Breast epithelium (tissue), 4 donors: ENCODE data around the gene OR52R1. TPM values are rescaled to one million over a fixed set of nuclear protein-coding genes. Genes with fewer than 3 reads are reported as not detected.

ENCODE experiments used
- DNase-seq, 2 donors: peaks; one replicate each; pipeline ENCODE4 v3.0.0-alpha.2; 2019; ENCODE audit warnings: low spot score in 2 of 2
- H3K27ac ChIP-seq, 2 donors: fragments of 200-600 bp; sonication (generic) in 1 of 2; one replicate each; pipeline ENCODE4 v1.5.1; 2016 to 2019; ENCODE audit warnings: mild to moderate bottlenecking in 1 of 2
- H3K27me3 ChIP-seq, 2 donors: fragments of 200-600 bp; sonication (generic) in 1 of 2; one replicate each; pipeline versions ENCODE4 v1.5.1 to v1.6.0; 2017 to 2019; ENCODE audit warnings: control low read depth in 1 of 2, mild to moderate bottlenecking in 1 of 2
- H3K36me3 ChIP-seq: fragments of 200-600 bp; one replicate; pipeline ENCODE4 v1.5.1; 2019
- H3K4me1 ChIP-seq, 2 donors: fragments of 200-600 bp; sonication (generic); one replicate each; pipeline ENCODE4 v1.5.1; 2016 to 2019; ENCODE audit warnings: control low read depth in 1 of 2
- H3K4me3 ChIP-seq, 3 donors: fragments of 200-600 bp; sonication (generic); 1 replicate in 2 of 3; 2 replicates in 1 of 3; pipeline ENCODE4 v1.5.1; 2016 to 2019; ENCODE audit warnings: mild to moderate bottlenecking in 3 of 3, moderate library complexity in 2 of 3
- H3K9me3 ChIP-seq, 2 donors: fragments of 200-600 bp; sonication (generic) in 1 of 2; one replicate each; pipeline ENCODE4 v1.5.1; 2016 to 2019; ENCODE audit warnings: control low read depth in 1 of 2
- POLR2A ChIP-seq: fragments of 450-650 bp; IDR thresholded peaks from one replicate; pipeline ENCODE4 v1.6.1; 2016; ENCODE audit warnings: antibody characterized with exemption, mild to moderate bottlenecking, moderate library complexity
- POLR2AphosphoS5 ChIP-seq, 3 donors: sonication (generic); formaldehyde crosslinking; IDR thresholded peaks; one replicate each; pipeline ENCODE4 v1.6.1; 2017; ENCODE audit warnings: antibody characterized with exemption in 3 of 3
- intact Hi-C: fragments of 100-400 bp; cut with DNase I; formaldehyde crosslinking; loops from one replicate; pipeline ENCODE4 v1.15.1; 2023; ENCODE audit warnings: low total_unique reads
- total RNA-seq, 3 donors: library from RNA; depleted of rRNA; stranded (reverse); fragments of >200 nt; gene quantifications; one replicate each; pipeline ENCODE4 v1.1.0, GENCODE V29; 2016
- TF ChIP-seq, protein P1 (sequence below), 3 donors: fragments of 450-650 bp; IDR thresholded peaks; one replicate each; pipeline ENCODE4 v1.5.1; 2016 to 2017; ENCODE audit warnings: antibody characterized with exemption in 3 of 3, mild to moderate bottlenecking in 3 of 3, moderate library complexity in 3 of 3

OR52R1 gene
- total RNA-seq, 3 donors from 2014 or later, result not detected

DNA sequence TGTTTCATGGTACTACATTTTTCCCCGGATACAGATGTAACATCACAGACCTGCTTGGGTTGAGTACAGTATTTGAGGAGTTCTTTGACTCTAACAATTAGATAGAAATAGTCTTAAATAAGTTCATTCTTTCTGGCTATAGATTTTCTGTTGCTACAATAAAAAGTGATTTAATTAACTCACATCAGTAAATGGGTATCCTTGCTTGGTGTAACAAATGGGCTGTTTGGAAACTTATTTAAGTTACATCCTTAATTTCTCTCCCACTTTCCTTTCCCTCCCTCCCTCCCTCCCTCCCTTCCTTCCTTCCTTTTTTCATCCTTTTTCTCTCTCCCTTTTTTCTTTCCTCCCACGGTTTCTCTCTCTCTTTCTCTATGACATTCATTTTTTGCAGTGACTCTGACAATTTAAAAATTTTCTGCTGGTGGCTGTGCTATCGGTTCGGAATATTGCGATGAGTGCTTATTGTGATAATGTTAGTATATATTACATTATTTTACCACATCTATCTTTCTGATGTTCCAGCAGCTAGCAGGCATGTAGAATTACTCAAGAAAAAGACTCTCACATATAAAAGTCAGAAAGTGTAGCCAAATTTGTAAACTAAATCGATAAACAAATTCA lies 37.6 kb downstream of the OR52R1 start:
- Histone ChIP-seq H3K27me3 (no peaks in the 10 kb centered on the region), H3K27ac (no peak overlapping the region)

DNA sequence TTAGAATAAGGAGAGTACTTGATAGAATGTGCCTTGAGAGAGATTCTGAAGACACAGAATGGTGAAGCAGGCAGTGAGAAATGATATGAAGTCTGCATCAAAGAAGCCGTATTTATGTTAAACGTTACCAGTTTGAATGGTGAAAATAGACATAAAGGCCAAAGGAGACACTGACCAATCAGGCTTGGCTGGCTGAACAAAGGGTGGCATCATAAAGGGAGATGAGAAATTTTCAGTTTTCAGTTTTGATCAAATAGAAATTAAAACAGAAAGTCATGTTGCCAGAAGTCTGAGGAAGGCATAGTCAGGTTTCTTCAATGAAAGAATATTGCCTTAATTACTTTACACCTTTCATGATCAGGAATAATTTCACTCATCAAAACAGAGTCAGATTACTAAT lies 41.1 kb downstream of the OR52R1 start:
- H3K4me3 ChIP-seq, result no peak overlapping the region
- no peaks in the 10 kb centered on the region for H3K4me1 ChIP-seq
- no peak for DNase-seq
- H3K27ac ChIP-seq, result no peak overlapping the region
- H3K27me3 ChIP-seq, result no peaks in the 10 kb centered on the region
- intact Hi-C loops, result no loop called here
- no peaks in the 10 kb centered on the region for H3K9me3 ChIP-seq
- TF ChIP-seq, protein P1, sequence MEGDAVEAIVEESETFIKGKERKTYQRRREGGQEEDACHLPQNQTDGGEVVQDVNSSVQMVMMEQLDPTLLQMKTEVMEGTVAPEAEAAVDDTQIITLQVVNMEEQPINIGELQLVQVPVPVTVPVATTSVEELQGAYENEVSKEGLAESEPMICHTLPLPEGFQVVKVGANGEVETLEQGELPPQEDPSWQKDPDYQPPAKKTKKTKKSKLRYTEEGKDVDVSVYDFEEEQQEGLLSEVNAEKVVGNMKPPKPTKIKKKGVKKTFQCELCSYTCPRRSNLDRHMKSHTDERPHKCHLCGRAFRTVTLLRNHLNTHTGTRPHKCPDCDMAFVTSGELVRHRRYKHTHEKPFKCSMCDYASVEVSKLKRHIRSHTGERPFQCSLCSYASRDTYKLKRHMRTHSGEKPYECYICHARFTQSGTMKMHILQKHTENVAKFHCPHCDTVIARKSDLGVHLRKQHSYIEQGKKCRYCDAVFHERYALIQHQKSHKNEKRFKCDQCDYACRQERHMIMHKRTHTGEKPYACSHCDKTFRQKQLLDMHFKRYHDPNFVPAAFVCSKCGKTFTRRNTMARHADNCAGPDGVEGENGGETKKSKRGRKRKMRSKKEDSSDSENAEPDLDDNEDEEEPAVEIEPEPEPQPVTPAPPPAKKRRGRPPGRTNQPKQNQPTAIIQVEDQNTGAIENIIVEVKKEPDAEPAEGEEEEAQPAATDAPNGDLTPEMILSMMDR (IDR thresholded peaks at IDR 0.05), result no peak
- no peak for TF ChIP-seq POLR2A
- TF ChIP-seq POLR2AphosphoS5 (IDR thresholded peaks at IDR 0.05), result no peak
- H3K36me3 ChIP-seq, result no peaks in the 10 kb centered on the region

More for the DNA sequence above, 37.6 kb downstream of the OR52R1 start:
- Histone ChIP-seq H3K36me3 (no peaks in the 10 kb centered on the region), H3K4me3 (no peak overlapping the region), H3K4me1 (no peaks in the 10 kb centered on the region), H3K9me3 (no peaks in the 10 kb centered on the region)
- no peak for DNase-seq
- intact Hi-C loops, result no loop called here
- TF ChIP-seq, protein P1 (IDR thresholded peaks at IDR 0.05), result no peak
- TF ChIP-seq POLR2AphosphoS5 (IDR thresholded peaks at IDR 0.05) (no peak), POLR2A (no peak)

Other genes starting within 250 kb of the OR52R1 start
- gene OR52I2, start 222.6 kb downstream of the OR52R1 start, total RNA-seq, result not detected
- gene OR52I1, start 210.3 kb downstream of the OR52R1 start, total RNA-seq, result not detected
- 10 to 100 TPM; 12.6 to 30.0 (median 19.3) TPM for gene TRIM68, start 196.1 kb downstream of the OR52R1 start, total RNA-seq
- gene OR51D1, start 166.9 kb downstream of the OR52R1 start, total RNA-seq, result not detected
- under 1 TPM; 0.29 to 0.33 (median 0.32) TPM for gene OR51E1, start 160.4 kb downstream of the OR52R1 start, total RNA-seq
- not detected for gene OR51E2, start 106.5 kb downstream of the OR52R1 start, total RNA-seq
- not detected for gene MMP26, start 99.6 kb downstream of the OR52R1 start, total RNA-seq
- gene OR51F1, start 34.4 kb downstream of the OR52R1 start, total RNA-seq, result not detected
- not detected for gene OR51F2, start 16.9 kb upstream of the OR52R1 start, total RNA-seq
- gene OR51S1, start 44.8 kb upstream of the OR52R1 start, total RNA-seq, result not detected
- gene OR51T1, start 77.5 kb upstream of the OR52R1 start, total RNA-seq, result not detected
- not detected for gene OR51A7, start 99.4 kb upstream of the OR52R1 start, total RNA-seq
- not detected for gene OR51G2, start 115.0 kb upstream of the OR52R1 start, total RNA-seq
- not detected for gene OR51G1, start 120.0 kb upstream of the OR52R1 start, total RNA-seq
- not detected for gene OR51A4, start 143.2 kb upstream of the OR52R1 start, total RNA-seq
- gene OR51A2, start 151.3 kb upstream of the OR52R1 start, total RNA-seq, result not detected
- not detected for gene OR51L1, start 190.5 kb upstream of the OR52R1 start, total RNA-seq
- gene OR52J3, start 242.1 kb upstream of the OR52R1 start, total RNA-seq, result not detected